Measurements from ENCODE around the gene ITPK1. TPM values are rescaled to one million over a fixed set of nuclear protein-coding genes. Genes with fewer than 3 reads are reported as not detected.

ITPK1 gene
- total RNA-seq, 1 donor from 2014 or later: 30.5 TPM

DNA sequence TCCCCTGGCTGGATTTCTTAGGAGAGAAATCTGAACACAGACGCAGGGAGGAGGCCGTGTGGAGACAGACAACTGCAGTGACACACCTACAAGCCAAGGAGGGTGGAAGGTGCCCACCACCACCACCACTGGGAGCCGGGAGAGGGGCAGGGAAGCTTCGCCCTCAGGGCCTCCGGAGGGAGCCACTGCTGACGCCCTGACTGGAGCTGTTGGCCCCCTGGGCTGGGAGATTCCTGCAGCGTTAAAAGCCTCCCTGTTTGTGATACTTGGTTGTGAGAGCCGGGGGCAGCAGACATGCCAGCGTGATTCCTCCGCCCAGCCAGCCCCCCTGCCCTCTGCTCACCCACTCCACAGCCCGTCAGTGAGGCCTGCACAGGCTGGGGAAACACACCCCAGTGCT is 120.8 kb downstream of the ITPK1 start:
- Mint-ChIP-seq H3K9me3 (no peaks in the 10 kb centered on the region), H3K4me1 (peaks cover 16% of the 10 kb centered on the region), H3K27me3 (ENCODE audit: low read depth) (no peaks in the 10 kb centered on the region), H3K27ac (no peak overlapping the region), H3K36me3 (no peaks in the 10 kb centered on the region), H3K4me3 (no peak overlapping the region)
- TF ChIP-seq, protein P1, sequence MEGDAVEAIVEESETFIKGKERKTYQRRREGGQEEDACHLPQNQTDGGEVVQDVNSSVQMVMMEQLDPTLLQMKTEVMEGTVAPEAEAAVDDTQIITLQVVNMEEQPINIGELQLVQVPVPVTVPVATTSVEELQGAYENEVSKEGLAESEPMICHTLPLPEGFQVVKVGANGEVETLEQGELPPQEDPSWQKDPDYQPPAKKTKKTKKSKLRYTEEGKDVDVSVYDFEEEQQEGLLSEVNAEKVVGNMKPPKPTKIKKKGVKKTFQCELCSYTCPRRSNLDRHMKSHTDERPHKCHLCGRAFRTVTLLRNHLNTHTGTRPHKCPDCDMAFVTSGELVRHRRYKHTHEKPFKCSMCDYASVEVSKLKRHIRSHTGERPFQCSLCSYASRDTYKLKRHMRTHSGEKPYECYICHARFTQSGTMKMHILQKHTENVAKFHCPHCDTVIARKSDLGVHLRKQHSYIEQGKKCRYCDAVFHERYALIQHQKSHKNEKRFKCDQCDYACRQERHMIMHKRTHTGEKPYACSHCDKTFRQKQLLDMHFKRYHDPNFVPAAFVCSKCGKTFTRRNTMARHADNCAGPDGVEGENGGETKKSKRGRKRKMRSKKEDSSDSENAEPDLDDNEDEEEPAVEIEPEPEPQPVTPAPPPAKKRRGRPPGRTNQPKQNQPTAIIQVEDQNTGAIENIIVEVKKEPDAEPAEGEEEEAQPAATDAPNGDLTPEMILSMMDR (IDR thresholded peaks at IDR 0.05; ENCODE audit: unreplicated experiment): no peak
- DNase-seq (ENCODE audit: low spot score in 2 of 2, unreplicated experiment in 2 of 2): no peak

DNA sequence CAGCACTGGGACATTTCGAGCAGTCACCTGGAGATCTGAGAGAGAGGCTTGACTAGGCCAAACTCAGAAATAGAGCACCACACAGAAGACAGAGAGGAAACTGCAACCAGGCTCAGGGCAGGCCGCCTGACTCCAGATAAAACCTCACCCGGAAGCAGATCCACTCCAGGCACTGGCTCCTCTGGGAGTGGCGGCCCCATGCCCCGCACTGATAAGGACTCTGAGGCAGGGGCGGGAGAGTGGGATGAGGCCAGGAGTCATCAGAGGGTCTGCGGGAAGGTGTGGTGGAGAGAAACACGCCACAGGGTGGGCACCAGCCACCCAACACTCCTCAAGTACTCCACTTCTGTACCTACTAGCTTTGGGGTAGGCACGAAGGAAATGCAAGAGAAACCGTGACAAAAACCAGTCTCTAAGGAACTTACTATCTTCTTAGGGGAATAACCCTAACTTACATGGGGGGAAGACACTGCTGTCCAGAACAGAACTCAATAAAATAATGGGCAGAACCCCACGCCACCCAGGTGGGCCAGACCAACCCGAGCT is 121.5 kb downstream of the ITPK1 start:
- H3K9me3 Mint-ChIP-seq: no peaks in the 10 kb centered on the region
- no peak overlapping the region for H3K4me3 Mint-ChIP-seq
- DNase-seq (ENCODE audit: low spot score in 2 of 2, unreplicated experiment in 2 of 2): no peak
- H3K27me3 Mint-ChIP-seq (ENCODE audit: low read depth): no peaks in the 10 kb centered on the region
- peak overlapping the region; percentile 34 for H3K27ac Mint-ChIP-seq
- TF ChIP-seq, protein P1 (IDR thresholded peaks at IDR 0.05; ENCODE audit: unreplicated experiment): no peak
- no peaks in the 10 kb centered on the region for H3K36me3 Mint-ChIP-seq
- peaks cover 16% of the 10 kb centered on the region for H3K4me1 Mint-ChIP-seq

DNA sequence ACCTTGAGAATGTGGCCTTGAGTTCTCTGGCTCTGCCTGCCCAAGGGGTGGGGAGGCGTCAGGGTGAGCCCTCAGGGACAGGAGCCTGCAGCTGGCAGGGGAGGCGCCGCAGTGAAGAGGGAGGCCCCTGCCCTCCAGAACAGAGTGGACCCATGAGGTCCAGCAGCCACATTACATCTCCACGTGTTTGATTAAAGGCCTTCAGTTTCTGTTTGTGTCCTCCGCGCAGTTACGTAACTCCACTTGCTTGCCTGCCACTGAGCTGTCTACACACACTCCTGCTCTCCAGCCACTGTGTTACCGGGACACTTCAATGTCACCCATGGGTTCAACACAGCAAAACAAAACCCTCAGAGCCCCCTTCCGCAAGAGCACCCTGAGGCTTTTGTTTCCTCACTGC is 122.4 kb downstream of the ITPK1 start:
- no peaks in the 10 kb centered on the region for H3K36me3 Mint-ChIP-seq
- TF ChIP-seq, protein P1 (IDR thresholded peaks at IDR 0.05; ENCODE audit: unreplicated experiment): no peak
- peaks cover 18% of the 10 kb centered on the region for H3K4me1 Mint-ChIP-seq
- no peaks in the 10 kb centered on the region for H3K9me3 Mint-ChIP-seq
- H3K4me3 Mint-ChIP-seq: no peak overlapping the region
- no peak for DNase-seq (ENCODE audit: low spot score in 2 of 2, unreplicated experiment in 2 of 2)
- no peak overlapping the region for H3K27ac Mint-ChIP-seq
- no peaks in the 10 kb centered on the region for H3K27me3 Mint-ChIP-seq (ENCODE audit: low read depth)

DNA sequence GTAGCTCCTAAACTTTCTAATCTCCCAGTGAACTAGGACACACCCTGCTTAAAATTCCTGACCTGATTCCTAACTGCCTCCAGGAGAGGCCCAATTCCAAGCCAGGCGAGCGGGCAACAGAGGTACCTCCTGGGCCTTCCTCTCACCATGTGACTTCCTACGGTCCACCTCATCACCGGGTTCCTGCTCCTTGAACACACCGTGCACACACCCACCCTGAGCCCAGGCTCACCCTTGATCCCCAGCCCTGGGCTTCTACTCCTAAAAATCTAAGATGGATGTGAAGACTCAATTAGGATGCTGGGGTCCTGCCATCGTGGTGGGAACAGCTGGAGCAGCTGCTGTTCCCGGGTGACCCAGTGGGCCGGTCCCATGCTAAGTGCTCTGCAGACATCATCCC is 124.2 kb downstream of the ITPK1 start:
- no peaks in the 10 kb centered on the region for H3K36me3 Mint-ChIP-seq
- no peak overlapping the region for H3K4me3 Mint-ChIP-seq
- H3K27ac Mint-ChIP-seq: peak overlapping the region; percentile 21
- no peaks in the 10 kb centered on the region for H3K9me3 Mint-ChIP-seq
- no peak for DNase-seq (ENCODE audit: low spot score in 2 of 2, unreplicated experiment in 2 of 2)
- peaks cover 13% of the 10 kb centered on the region for H3K4me1 Mint-ChIP-seq
- no peaks in the 10 kb centered on the region for H3K27me3 Mint-ChIP-seq (ENCODE audit: low read depth)
- TF ChIP-seq, protein P1 (IDR thresholded peaks at IDR 0.05; ENCODE audit: unreplicated experiment): no peak

DNA sequence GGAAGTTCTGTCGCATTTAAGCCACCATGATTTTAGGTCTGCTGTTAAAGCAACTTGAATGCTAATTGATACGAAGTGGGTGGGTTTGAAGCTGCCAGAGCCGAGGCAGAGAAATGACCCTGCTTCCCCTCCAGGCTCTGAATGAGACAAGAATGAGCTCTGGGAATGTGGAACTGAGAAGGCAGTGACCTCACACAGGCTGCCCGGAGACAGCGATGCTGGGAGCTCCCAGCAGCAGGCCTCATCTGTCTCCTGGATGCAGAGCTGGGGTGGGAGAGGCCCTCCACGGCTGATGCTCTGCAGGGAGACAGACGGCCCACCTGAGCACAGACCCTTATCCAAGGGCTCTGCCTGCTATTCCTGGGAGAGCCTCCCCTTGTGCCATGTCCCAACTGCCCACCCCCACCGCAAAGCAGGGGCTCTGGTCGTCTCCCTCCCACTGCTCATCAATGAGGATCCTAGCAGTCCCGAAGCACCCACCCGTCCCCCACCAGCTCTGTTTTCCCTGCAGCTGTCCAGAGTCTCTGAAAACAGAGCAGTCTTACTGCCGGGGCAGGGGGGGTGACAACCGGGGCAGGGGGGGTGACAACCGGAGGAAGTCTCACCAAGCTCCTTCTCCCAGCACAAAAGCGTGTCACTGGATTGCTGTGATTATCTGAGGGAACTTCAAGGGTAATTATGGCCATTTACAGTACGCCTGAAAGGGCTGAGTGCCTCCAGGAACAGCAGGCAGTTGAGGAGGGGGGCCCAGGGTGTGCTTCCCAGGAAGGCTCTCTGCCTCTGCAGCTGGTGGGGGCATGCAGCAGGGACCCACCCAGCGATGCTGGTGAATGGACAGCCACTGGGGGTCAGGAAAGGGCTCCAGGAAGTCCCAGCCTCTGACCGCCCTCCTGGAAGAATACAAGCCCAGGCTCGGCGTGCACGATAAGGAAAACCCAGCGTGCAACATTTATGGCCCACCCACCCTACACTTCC is 125.0 kb downstream of the ITPK1 start:
- H3K4me3 Mint-ChIP-seq: no peak overlapping the region
- H3K4me1 Mint-ChIP-seq: peaks cover 17% of the 10 kb centered on the region
- H3K27me3 Mint-ChIP-seq (ENCODE audit: low read depth): no peaks in the 10 kb centered on the region
- peak overlapping the region; percentile 30 for H3K27ac Mint-ChIP-seq
- no peaks in the 10 kb centered on the region for H3K9me3 Mint-ChIP-seq
- TF ChIP-seq, protein P1 (IDR thresholded peaks at IDR 0.05; ENCODE audit: unreplicated experiment): no peak
- DNase-seq (ENCODE audit: low spot score in 2 of 2, unreplicated experiment in 2 of 2): no peak
- no peaks in the 10 kb centered on the region for H3K36me3 Mint-ChIP-seq

Measured in mesothelial cell of epicardium (in vitro differentiated cells).